Fibroblast of lung (primary cell): ENCODE results near the gene CERS1. TPM values are rescaled to one million over a fixed set of nuclear protein-coding genes. Genes with fewer than 3 reads are reported as not detected.
A peak's percentile ranks its signal among the peaks of the same experiment; 100 is the strongest.

Source experiments
- DNase-seq, 2 donors: peaks; one replicate each; pipeline versions ENCODE4 v3.0.0 to v3.0.0-alpha.2; 2010; ENCODE audit warnings: low read depth in 2 of 2
- H2AFZ ChIP-seq: 2 replicates; pipeline ENCODE4 v1.5.1; 2012; ENCODE audit warnings: low read length, control low read depth, inconsistent platforms
- H3K27ac ChIP-seq: 2 replicates; pipeline ENCODE4 v1.5.1; 2011; ENCODE audit warnings: low read length, control low read depth; ENCODE audit not compliant: insufficient read depth
- H3K27me3 ChIP-seq: 2 replicates; pipeline ENCODE4 v1.5.1; 2011; ENCODE audit warnings: mild to moderate bottlenecking, low read length; ENCODE audit not compliant: control insufficient read depth, insufficient read depth
- H3K36me3 ChIP-seq: 2 replicates; pipeline ENCODE4 v1.5.1; 2011; ENCODE audit warnings: low read length; ENCODE audit not compliant: control insufficient read depth, insufficient read depth
- H3K4me1 ChIP-seq: 2 replicates; pipeline ENCODE4 v1.5.1; 2011; ENCODE audit warnings: low read length; ENCODE audit not compliant: control insufficient read depth, insufficient read depth; ENCODE audit errors: extremely low read depth
- H3K4me2 ChIP-seq: 2 replicates; pipeline ENCODE4 v1.5.1; 2011; ENCODE audit warnings: low read length, control low read depth; ENCODE audit not compliant: insufficient read depth; ENCODE audit errors: extremely low read depth
- H3K4me3 ChIP-seq, 4 experiments: fragments of 200-600 bp in 1 of 4; sonication (generic) in 1 of 4; replicated peaks in 1 of 4; 2 replicates each; pipeline ENCODE4 v1.5.1; 2011 to 2016; ENCODE audit warnings: low read length in 4 of 4, low read depth in 3 of 4, mild to moderate bottlenecking in 3 of 4, control low read depth in 2 of 4, inconsistent platforms in 1 of 4, mixed read lengths in 1 of 4; ENCODE audit not compliant: insufficient read depth in 1 of 4; ENCODE audit errors: control extremely low read depth in 1 of 4
- H3K79me2 ChIP-seq: 2 replicates; pipeline ENCODE4 v1.5.1; 2012; ENCODE audit warnings: mild to moderate bottlenecking, low read length, inconsistent platforms; ENCODE audit not compliant: control insufficient read depth, insufficient read depth
- H3K9ac ChIP-seq: 2 replicates; pipeline ENCODE4 v1.5.1; 2011; ENCODE audit warnings: mild to moderate bottlenecking, low read length, control low read depth; ENCODE audit not compliant: insufficient read depth
- H3K9me3 ChIP-seq: 2 replicates; pipeline ENCODE4 v1.5.1; 2012; ENCODE audit warnings: low read depth, low read length; ENCODE audit not compliant: control insufficient read depth, insufficient read depth
- H4K20me1 ChIP-seq: 2 replicates; pipeline ENCODE4 v1.5.1; 2011; ENCODE audit warnings: low read length; ENCODE audit not compliant: control insufficient read depth, insufficient read depth; ENCODE audit errors: extremely low read depth
- CTCF ChIP-seq, 2 donors: IDR thresholded peaks in 1 of 2; conservative IDR thresholded peaks in 1 of 2; 1 replicate in 1 of 2; 2 replicates in 1 of 2; pipeline ENCODE4 v1.5.1; 2011 to 2012; ENCODE audit warnings: low read length in 2 of 2, control low read depth in 1 of 2, inconsistent platforms in 1 of 2, low read depth in 1 of 2, mild to moderate bottlenecking in 1 of 2
- EZH2 ChIP-seq: IDR thresholded peaks from 2 replicates; pipeline ENCODE4 v1.5.1; 2012; ENCODE audit warnings: low read length, control low read depth, mild to moderate bottlenecking; ENCODE audit errors: missing control alignments
- polyA plus RNA-seq, 2 donors: library from polyadenylated mRNA; depleted of rRNA in 1 of 2; stranded (reverse) in 1 of 2; unstranded in 1 of 2; fragments of >200 nt; gene quantifications; 2 replicates each; pipeline ENCODE4 v1.2.1, GENCODE V29; 2011 to 2012; ENCODE audit warnings: missing spikeins in 1 of 2
- total RNA-seq: library from RNA; depleted of rRNA; stranded (reverse); fragments of >200 nt; gene quantifications from 2 replicates; pipeline ENCODE4 v1.2.1, GENCODE V29; 2014

The CERS1 gene
- total and polyA plus RNA-seq, 2 donors (not counting 1 experiment from before 2014, with no cell fraction given): 0.23 to 1.7 TPM

GRCh38 chr19:18840288-18841267 is 55.4 kb downstream of the CERS1 start:
- Histone ChIP-seq H3K27me3 (no peaks in the 10 kb centered on the region), H3K4me1 (peaks cover 12% of the 10 kb centered on the region), H3K4me2 (no peak overlapping the region), H3K9ac (no peak overlapping the region), H3K36me3 (peaks cover 6% of the 10 kb centered on the region), H3K79me2 (peaks cover 95% of the 10 kb centered on the region), H3K27ac (no peak overlapping the region), H3K4me3 (no peak overlapping the region), H4K20me1 (peaks cover 13% of the 10 kb centered on the region), H2AFZ (no peak overlapping the region), H3K9me3 (no peaks in the 10 kb centered on the region)
- DNase-seq: no peak
- TF ChIP-seq EZH2 (no peak), CTCF (conservative IDR thresholded peaks at IDR 0.05 in 1 of 2, IDR thresholded peaks at IDR 0.05 in 1 of 2; ENCODE audit: low read depth in 1 of 2, low read length in 2 of 2) (no peak)

GRCh38 chr19:18839465-18840287 is 56.3 kb downstream of the CERS1 start:
- Histone ChIP-seq H3K9me3 (no peaks in the 10 kb centered on the region), H3K79me2 (peaks cover 95% of the 10 kb centered on the region), H2AFZ (no peak overlapping the region), H3K4me1 (peaks cover 12% of the 10 kb centered on the region), H3K27me3 (no peaks in the 10 kb centered on the region), H3K36me3 (peaks cover 6% of the 10 kb centered on the region), H3K27ac (peak overlapping the region; percentile 20), H3K4me2 (no peak overlapping the region), H4K20me1 (peaks cover 13% of the 10 kb centered on the region), H3K4me3 (no peak overlapping the region), H3K9ac (no peak overlapping the region)
- TF ChIP-seq EZH2 (no peak), CTCF (conservative IDR thresholded peaks at IDR 0.05 in 1 of 2, IDR thresholded peaks at IDR 0.05 in 1 of 2; ENCODE audit: low read depth in 1 of 2, low read length in 2 of 2) (no peak)
- peak in 1 of 2 donors; percentile 37 for DNase-seq

- peaks cover 73% of the 10 kb centered on the region for H3K79me2 ChIP-seq
- no peak overlapping the region for H2AFZ ChIP-seq
- no peaks in the 10 kb centered on the region for H3K9me3 ChIP-seq
- H3K4me1 ChIP-seq: peaks cover 14% of the 10 kb centered on the region
- TF ChIP-seq CTCF (conservative IDR thresholded peaks at IDR 0.05 in 1 of 2, IDR thresholded peaks at IDR 0.05 in 1 of 2; ENCODE audit: low read depth in 1 of 2, low read length in 2 of 2) (no peak), EZH2 (no peak)
- H4K20me1 ChIP-seq: peaks cover 11% of the 10 kb centered on the region
- peak overlapping the region in 2 of 4 experiments; percentile 88 to 91 for H3K4me3 ChIP-seq
- peak overlapping the region; percentile 100 for H3K4me2 ChIP-seq
- H3K9ac ChIP-seq: no peak overlapping the region
- no peak for DNase-seq
- no peak overlapping the region for H3K27ac ChIP-seq
- no peaks in the 10 kb centered on the region for H3K27me3 ChIP-seq
- peaks cover 4% of the 10 kb centered on the region for H3K36me3 ChIP-seq
These were observed 61.3 kb downstream of the CERS1 start for GRCh38 chr19:18834644-18834984.
